GM23248 (cell line): Measurements from ENCODE around the gene MPPED1. TPM values are rescaled to one million over a fixed set of nuclear protein-coding genes. Genes with fewer than 3 reads are reported as not detected.

Experiments used
- DNase-seq: peaks from one replicate; pipeline ENCODE4 v3.0.0-alpha.2; 2015
- H2AFZ ChIP-seq: fragments of 200-600 bp; sonication (generic); 2 replicates; pipeline ENCODE4 v1.6.1; 2016; ENCODE audit warnings: antibody characterized with exemption
- H3F3A ChIP-seq: fragments of 200-600 bp; sonication (generic); 2 replicates; pipeline ENCODE4 v1.6.1; 2016; ENCODE audit warnings: mild to moderate bottlenecking, antibody characterized with exemption, mixed run types; ENCODE audit not compliant: insufficient read depth
- H3K27ac ChIP-seq: fragments of 200-600 bp; sonication (generic); 2 replicates; pipeline ENCODE4 v1.5.1; 2016; ENCODE audit warnings: mild to moderate bottlenecking
- H3K27me3 ChIP-seq: fragments of 200-600 bp; sonication (generic); replicated peaks from 2 replicates; pipeline ENCODE4 v1.6.1; 2016; ENCODE audit warnings: mild to moderate bottlenecking; ENCODE audit not compliant: insufficient read depth
- H3K36me3 ChIP-seq: fragments of 200-600 bp; sonication (generic); 2 replicates; pipeline ENCODE4 v1.6.1; 2016; ENCODE audit warnings: low read depth, mild to moderate bottlenecking
- H3K4me1 ChIP-seq: fragments of 200-600 bp; sonication (generic); 2 replicates; pipeline ENCODE4 v1.6.1; 2016; ENCODE audit warnings: mild to moderate bottlenecking; ENCODE audit not compliant: insufficient read depth
- H3K4me2 ChIP-seq: fragments of 200-600 bp; sonication (generic); one replicate; pipeline ENCODE4 v1.6.1; 2016; ENCODE audit warnings: mild to moderate bottlenecking; ENCODE audit not compliant: unreplicated experiment
- H3K4me3 ChIP-seq: fragments of 200-600 bp; sonication (generic); 2 replicates; pipeline ENCODE4 v1.5.1; 2016; ENCODE audit warnings: mild to moderate bottlenecking
- H3K79me2 ChIP-seq: fragments of 200-600 bp; sonication (generic); 2 replicates; pipeline ENCODE4 v1.6.1; 2016; ENCODE audit warnings: mild to moderate bottlenecking; ENCODE audit not compliant: insufficient read depth
- H3K9ac ChIP-seq: fragments of 200-600 bp; sonication (generic); 2 replicates; pipeline ENCODE4 v1.6.1; 2016; ENCODE audit warnings: mild to moderate bottlenecking
- H3K9me2 ChIP-seq: fragments of 200-600 bp; sonication (generic); 2 replicates; pipeline ENCODE4 v1.6.1; 2016; ENCODE audit warnings: mixed run types, mild to moderate bottlenecking, moderate library complexity; ENCODE audit not compliant: insufficient read depth
- H3K9me3 ChIP-seq: fragments of 200-600 bp; sonication (generic); one replicate; pipeline ENCODE4 v1.6.1; 2017; ENCODE audit warnings: low read depth
- H4K20me1 ChIP-seq: fragments of 200-600 bp; sonication (generic); 2 replicates; pipeline ENCODE4 v1.6.0; 2016; ENCODE audit not compliant: insufficient read depth
- EZH2 ChIP-seq: fragments of 200-600 bp; sonication (generic); IDR thresholded peaks from 2 replicates; pipeline ENCODE4 v1.6.1; 2018; ENCODE audit warnings: antibody characterized with exemption, mild to moderate bottlenecking; ENCODE audit not compliant: insufficient read depth, poor library complexity, severe bottlenecking
- EZH2phosphoT487 ChIP-seq: fragments of 200-600 bp; sonication (generic); IDR thresholded peaks from 2 replicates; pipeline ENCODE4 v1.6.1; 2018; ENCODE audit warnings: antibody characterized with exemption, moderate library complexity, mild to moderate bottlenecking, low read depth; ENCODE audit not compliant: insufficient read depth
- WGBS, 2 experiments: methylation state at CpG; one replicate each; pipeline ENCODE4 v1.1.6; 2015 to 2017; ENCODE audit warnings: low lambda C conversion rate in 2 of 2, low coverage in 1 of 2; ENCODE audit errors: missing lambda C conversion rate in 2 of 2; 5-methylcytosine and 5-hydroxymethylcytosine counted together
- in situ Hi-C: fragments of 300-500 bp; cut with MboI; formaldehyde crosslinking; loops from 2 replicates; pipeline ENCODE4 v1.15.0; 2020
- polyA plus RNA-seq: library from polyadenylated mRNA; unstranded; fragments of >200 nt; fragmentation: Nextera tagmentation; extraction: Ambion mirVana; gene quantifications from 2 replicates; pipeline ENCODE4 v1.2.1, GENCODE V29; 2016
- total RNA-seq: library from RNA; depleted of rRNA; stranded (reverse); fragments of >200 nt; shearing (Covaris generic); gene quantifications from 2 replicates; pipeline ENCODE4 v1.2.3, GENCODE V29; 2014

The MPPED1 gene
- total and polyA plus RNA-seq, 2 experiments from 2014 or later = not detected

GRCh38 chr22:43398246-43398645, 13.6 kb upstream of the MPPED1 start:
- H2AFZ ChIP-seq = no peak overlapping the region
- no peak overlapping the region for H3K9ac ChIP-seq
- H3K4me1 ChIP-seq = no peaks in the 10 kb centered on the region
- H3K79me2 ChIP-seq = no peaks in the 10 kb centered on the region
- 51 to 58% methylated on average over 5 of the region's 5 CpGs for WGBS, 2 experiments
- DNase-seq = no peak
- H3F3A ChIP-seq = no peaks in the 10 kb centered on the region
- no peaks in the 10 kb centered on the region for H3K9me2 ChIP-seq
- no peak overlapping the region for H3K4me2 ChIP-seq
- TF ChIP-seq EZH2 (no peak), EZH2phosphoT487 (no peak)
- H3K36me3 ChIP-seq = no peaks in the 10 kb centered on the region
- no peaks in the 10 kb centered on the region for H4K20me1 ChIP-seq
- no peak overlapping the region for H3K27ac ChIP-seq
- H3K27me3 ChIP-seq = peaks cover 3% of the 10 kb centered on the region
- no peak overlapping the region for H3K4me3 ChIP-seq
- in situ Hi-C loops = loop anchor here (10.0 kb wide), 1 partner anchor 397 kb away; no protein-coding TSS in a partner anchor
- H3K9me3 ChIP-seq = no peaks in the 10 kb centered on the region

DNA sequence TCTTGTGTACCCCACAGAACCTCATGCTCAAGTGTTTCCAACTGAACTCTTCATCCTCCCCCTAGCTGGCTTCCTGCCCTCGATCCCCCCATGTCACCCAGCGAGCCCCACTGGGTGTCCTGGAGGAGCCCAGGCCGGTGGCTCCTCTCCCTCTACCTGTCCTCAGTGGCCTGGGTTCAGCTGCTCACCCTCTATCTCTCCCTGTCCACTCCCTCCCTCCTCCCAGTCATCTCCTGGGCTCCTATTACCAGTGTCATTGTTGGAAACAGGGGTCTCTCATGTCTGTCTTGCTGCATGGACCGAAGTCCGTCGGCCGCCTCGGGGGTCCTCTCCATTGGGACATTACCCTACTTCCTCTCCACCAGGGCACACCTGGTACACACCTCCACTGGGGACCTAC, 12.9 kb upstream of the MPPED1 start:
- DNase-seq = no peak
- Histone ChIP-seq H3K79me2 (no peaks in the 10 kb centered on the region), H3K4me3 (no peak overlapping the region), H3K9me2 (no peaks in the 10 kb centered on the region), H3F3A (no peaks in the 10 kb centered on the region), H3K27me3 (peaks cover 3% of the 10 kb centered on the region), H3K36me3 (no peaks in the 10 kb centered on the region), H3K4me1 (no peaks in the 10 kb centered on the region), H3K9ac (no peak overlapping the region), H3K9me3 (no peaks in the 10 kb centered on the region), H2AFZ (no peak overlapping the region), H3K27ac (no peak overlapping the region), H4K20me1 (no peaks in the 10 kb centered on the region), H3K4me2 (no peak overlapping the region)
- 68 to 75% methylated on average over 7 to 8 of the region's 8 CpGs for WGBS, 2 experiments
- no peak for TF ChIP-seq EZH2
- TF ChIP-seq EZH2phosphoT487 = no peak
- in situ Hi-C loops = loop anchor here (10.0 kb wide), 1 partner anchor 396 kb away; no protein-coding TSS in a partner anchor

DNA sequence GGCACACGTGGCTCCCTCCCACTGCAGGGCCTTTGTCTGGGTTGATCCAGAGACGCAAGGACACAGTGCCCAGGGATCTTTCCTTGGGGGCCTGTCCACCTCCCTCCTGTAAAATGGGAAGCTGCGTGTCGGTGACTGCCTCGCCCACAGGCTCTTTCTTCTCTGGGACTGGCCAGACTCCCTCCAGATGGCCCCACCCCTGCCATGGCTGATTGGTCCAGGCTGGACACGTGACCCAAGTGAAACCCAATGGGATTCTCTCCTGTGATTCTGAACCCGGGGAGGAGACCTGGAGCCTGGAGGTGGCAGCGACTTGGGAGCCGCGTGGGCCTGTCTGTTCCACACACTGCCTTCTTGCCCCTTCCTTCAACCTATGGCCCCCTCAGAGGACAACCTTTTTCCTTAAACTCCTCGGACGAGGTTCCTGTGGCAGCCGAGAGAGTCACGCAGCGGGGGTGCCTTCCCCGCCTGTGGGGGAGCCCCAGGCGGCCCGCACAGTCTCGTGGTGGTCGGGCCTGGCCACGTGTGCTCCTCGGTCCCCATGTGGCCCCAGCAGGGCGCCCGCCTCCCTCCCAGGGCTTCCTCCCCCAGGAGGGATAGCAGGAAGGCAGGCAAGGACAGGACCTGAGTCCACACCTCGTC, 12.4 kb upstream of the MPPED1 start:
- DNase-seq = no peak
- in situ Hi-C loops = loop anchor here (10.0 kb wide), 1 partner anchor 395 kb away; no protein-coding TSS in a partner anchor
- no peaks in the 10 kb centered on the region for H3K36me3 ChIP-seq

DNA sequence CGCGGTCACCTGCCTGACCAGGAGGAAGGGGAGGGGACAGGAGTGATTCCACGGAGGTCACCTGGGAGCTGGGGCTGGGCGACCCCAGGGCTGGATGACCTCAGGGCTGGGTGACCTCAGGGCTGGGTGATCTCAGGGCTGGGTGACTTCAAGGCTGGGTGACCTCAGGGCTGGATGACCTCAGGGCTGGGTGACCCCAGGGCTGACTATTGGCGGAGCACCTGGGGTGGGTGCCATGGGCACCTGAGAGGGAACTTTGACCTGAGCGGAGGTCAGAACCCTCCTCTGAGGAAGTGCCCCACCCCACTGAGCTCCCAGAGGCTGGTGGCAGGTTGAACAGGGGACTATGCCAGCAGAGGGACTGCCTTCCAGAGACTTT, 11.8 kb upstream of the MPPED1 start:
- Histone ChIP-seq H3K9ac (no peak overlapping the region), H3K4me3 (no peak overlapping the region), H3K27ac (no peak overlapping the region), H3K27me3 (peaks cover 3% of the 10 kb centered on the region; the same call in 1 of the 2 replicates), H3K9me3 (no peaks in the 10 kb centered on the region), H3K4me1 (no peaks in the 10 kb centered on the region), H4K20me1 (no peaks in the 10 kb centered on the region), H3F3A (no peaks in the 10 kb centered on the region), H3K79me2 (no peaks in the 10 kb centered on the region), H3K4me2 (no peak overlapping the region), H2AFZ (no peak overlapping the region), H3K36me3 (no peaks in the 10 kb centered on the region), H3K9me2 (no peaks in the 10 kb centered on the region)
- in situ Hi-C loops = loop anchor here (10.0 kb wide), 1 partner anchor 395 kb away; no protein-coding TSS in a partner anchor
- 68 to 75% methylated on average over 5 to 6 of the region's 6 CpGs for WGBS, 2 experiments
- DNase-seq = no peak
- no peak for TF ChIP-seq EZH2phosphoT487
- no peak for TF ChIP-seq EZH2

More for the DNA sequence above, 12.4 kb upstream of the MPPED1 start:
- no peak overlapping the region for H2AFZ ChIP-seq
- no peaks in the 10 kb centered on the region for H3K9me3 ChIP-seq
- H3K27me3 ChIP-seq = peaks cover 3% of the 10 kb centered on the region
- no peak overlapping the region for H3K9ac ChIP-seq
- H3K27ac ChIP-seq = no peak overlapping the region
- WGBS, 2 experiments = 64 to 70% methylated on average over 24 to 25 of the region's 25 CpGs
- H3K79me2 ChIP-seq = no peaks in the 10 kb centered on the region
- H3F3A ChIP-seq = no peaks in the 10 kb centered on the region
- no peak overlapping the region for H3K4me3 ChIP-seq
- no peaks in the 10 kb centered on the region for H4K20me1 ChIP-seq
- no peaks in the 10 kb centered on the region for H3K9me2 ChIP-seq
- no peak overlapping the region for H3K4me2 ChIP-seq
- TF ChIP-seq EZH2 (no peak), EZH2phosphoT487 (no peak)
- no peaks in the 10 kb centered on the region for H3K4me1 ChIP-seq
